ENCODE results near the gene P2RX5.

DNA sequence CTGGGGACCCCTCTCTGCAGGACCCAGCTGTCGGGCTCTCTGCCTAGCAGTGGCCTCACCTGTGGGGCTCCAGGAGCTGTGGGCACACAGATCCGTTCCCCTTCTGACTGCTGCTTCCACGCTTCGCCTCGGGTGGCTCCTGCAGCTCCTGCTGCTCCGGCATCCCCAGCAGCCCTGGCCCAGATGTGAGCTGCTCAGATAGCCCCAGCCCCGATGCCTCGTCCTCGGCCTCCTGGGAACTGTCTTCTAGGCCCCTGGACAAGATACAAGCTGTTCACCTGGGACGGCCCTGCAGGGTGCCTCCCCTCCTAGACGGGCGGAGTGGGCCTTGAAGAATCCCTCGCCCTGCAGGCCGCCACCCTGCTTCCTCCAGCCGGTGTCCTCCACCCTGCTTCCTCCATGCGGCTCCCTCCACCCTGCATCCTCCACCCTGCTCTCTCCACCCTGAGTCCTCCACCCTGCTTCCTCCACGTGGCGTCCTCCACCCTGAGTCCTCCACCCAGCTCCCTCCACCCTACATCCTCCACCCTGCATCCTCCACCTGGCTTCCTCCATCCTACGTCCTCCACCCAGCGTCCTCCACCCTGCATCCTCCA is 16.3 kb downstream of the P2RX5 start:
- TF ChIP-seq CTCF (conservative IDR thresholded peaks at IDR 0.05 in 1 of 2, IDR thresholded peaks at IDR 0.05 in 1 of 2; ENCODE audit: low read depth in 1 of 2, low read length in 2 of 2) (no peak), EZH2 (IDR thresholded peaks at IDR 0.05; ENCODE audit: low read length, missing control alignments) (no peak)
